Activated CD8-positive, alpha-beta T cell treated with anti-CD3 and anti-CD28 coated beads, Interleukin-2, amount 10 ng/mL, durations not matched to agents 7 days and 5 days (primary cell): Measurements from ENCODE around the gene CRIM1. TPM values are rescaled to one million over a fixed set of nuclear protein-coding genes. Genes with fewer than 3 reads are reported as not detected.

Experiments
- ATAC-seq: fragments of 150-1000 bp; cut with Tn5 transposase; one replicate; pipeline ENCODE4 v1.10.0; 2021; ENCODE audit warnings: moderate library complexity
- CTCF ChIA-PET: fragments of 350-600 bp; sonication (Branson Sonifier 250); formaldehyde crosslinking; loops from one replicate; lab custom pipeline; 2021; ENCODE audit warnings: antibody characterized with exemption; lab: Charles Lee
- POLR2A ChIA-PET: fragments of 350-600 bp; sonication (Branson Sonifier 250); formaldehyde crosslinking; loops from one replicate; lab custom pipeline; 2021; ENCODE audit warnings: antibody characterized with exemption; lab: Charles Lee
- DNase-seq: peaks from one replicate; pipeline ENCODE4 v3.0.0-alpha.2; 2020
- H3K27ac Mint-ChIP-seq: one replicate; pipeline ENCODE4 v1.8.0; 2021; ENCODE audit warnings: mild to moderate bottlenecking, mixed read lengths
- H3K27me3 Mint-ChIP-seq: one replicate; pipeline ENCODE4 v1.8.0; 2021; ENCODE audit warnings: low read depth, mixed read lengths
- H3K36me3 Mint-ChIP-seq: one replicate; pipeline ENCODE4 v1.8.0; 2021; ENCODE audit warnings: low read depth, mixed read lengths
- H3K4me1 Mint-ChIP-seq: one replicate; pipeline ENCODE4 v1.8.0; 2021; ENCODE audit warnings: low read depth, mixed read lengths
- H3K4me3 Mint-ChIP-seq: one replicate; pipeline ENCODE4 v1.8.0; 2021; ENCODE audit warnings: mild to moderate bottlenecking, mixed read lengths
- H3K9me3 Mint-ChIP-seq: one replicate; pipeline ENCODE4 v1.8.0; 2022; ENCODE audit warnings: mixed read lengths; ENCODE audit not compliant: insufficient read depth
- total RNA-seq, 2 experiments: library from RNA; stranded (reverse); gene quantifications; one replicate each; pipeline ENCODE4 v1.2.3, GENCODE V29; 2021

CRIM1 gene
- total RNA-seq, 2 experiments from 2014 or later, result 3.7 to 4.4 TPM

DNA sequence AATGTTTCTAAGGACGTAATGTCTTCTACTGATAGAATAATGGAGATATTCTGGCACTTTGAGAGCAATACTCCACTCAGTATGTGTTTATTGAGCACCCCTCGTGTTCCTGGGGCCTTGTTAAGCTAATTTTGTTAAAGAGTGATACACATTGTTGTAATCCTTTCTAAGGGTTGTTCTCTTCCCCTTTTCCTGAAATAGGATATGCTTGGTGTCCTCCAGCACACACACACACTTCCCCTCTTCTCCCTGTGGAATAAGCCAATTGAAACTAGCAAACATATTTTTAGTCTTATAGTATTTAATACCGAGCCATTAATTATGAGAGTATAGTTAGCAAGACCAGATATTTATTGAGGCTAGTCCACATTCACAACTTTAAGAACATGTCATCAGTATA lies 114.1 kb downstream of the CRIM1 start:
- Mint-ChIP-seq H3K4me3 (no peak overlapping the region), H3K27me3 (no peaks in the 10 kb centered on the region), H3K4me1 (peaks cover 3% of the 10 kb centered on the region), H3K9me3 (peaks cover 7% of the 10 kb centered on the region), H3K27ac (no peak overlapping the region), H3K36me3 (no peaks in the 10 kb centered on the region)
- ATAC-seq (no peak), DNase-seq (no peak)
- ChIA-PET POLR2A (no interaction called here), CTCF (interaction anchor here (0.8 kb wide), 1 partner anchor 14 kb away, joined by 3 read pairs; no protein-coding TSS in a partner anchor)

DNA sequence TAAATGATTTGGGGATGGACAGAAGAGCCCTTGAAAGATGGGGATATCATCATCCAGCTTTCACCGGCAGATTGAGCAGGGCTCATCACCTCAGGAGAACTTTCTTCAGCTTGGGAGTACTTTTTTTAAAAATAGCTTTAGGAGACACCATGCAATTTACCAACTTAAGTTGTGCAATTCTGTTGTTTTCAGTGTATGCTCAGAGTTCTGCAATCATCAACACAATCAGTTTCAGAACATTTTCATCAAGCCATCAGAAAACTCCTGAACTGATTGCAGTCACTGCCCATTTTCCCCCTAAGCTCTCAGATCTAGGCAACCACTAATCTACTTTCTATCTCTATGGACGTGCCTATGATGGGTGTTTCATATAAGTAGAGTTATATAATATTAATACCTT lies 117.7 kb downstream of the CRIM1 start:
- H3K27me3 Mint-ChIP-seq, result no peaks in the 10 kb centered on the region
- H3K36me3 Mint-ChIP-seq, result peaks cover 13% of the 10 kb centered on the region

DNA sequence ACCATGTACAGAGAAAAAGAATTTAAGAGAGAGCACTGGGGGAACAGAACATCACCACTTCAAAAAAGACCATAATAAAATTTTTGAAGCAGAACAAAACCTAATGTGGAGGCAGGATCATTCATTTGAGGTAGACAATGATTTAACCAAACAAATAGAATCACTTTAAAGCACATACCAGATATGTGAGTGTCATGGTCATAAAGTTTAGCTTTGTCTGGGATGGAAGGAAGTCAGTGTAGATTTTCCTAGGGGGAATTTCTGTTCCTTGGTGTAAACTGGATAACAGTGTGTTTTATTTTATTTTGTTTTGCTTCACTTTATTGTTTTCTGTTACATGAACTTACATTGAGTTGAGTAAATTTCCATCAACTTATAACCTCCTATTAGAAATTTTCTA lies 120.8 kb downstream of the CRIM1 start:
- Mint-ChIP-seq H3K36me3 (peaks cover 13% of the 10 kb centered on the region), H3K4me1 (peaks cover 3% of the 10 kb centered on the region), H3K27ac (no peak overlapping the region), H3K27me3 (no peaks in the 10 kb centered on the region), H3K4me3 (no peak overlapping the region), H3K9me3 (peaks cover 24% of the 10 kb centered on the region)
- no peak for DNase-seq
- ChIA-PET POLR2A (no interaction called here), CTCF (no interaction called here)
- ATAC-seq, result no peak

More for the DNA sequence above, 117.7 kb downstream of the CRIM1 start:
- no peak for ATAC-seq
- Mint-ChIP-seq H3K4me3 (no peak overlapping the region), H3K4me1 (peaks cover 3% of the 10 kb centered on the region), H3K27ac (no peak overlapping the region), H3K9me3 (peaks cover 24% of the 10 kb centered on the region)
- no peak for DNase-seq
- POLR2A ChIA-PET, result no interaction called here
- CTCF ChIA-PET, result no interaction called here

GRCh38 chr2:36477315-36477714 lies 121.7 kb downstream of the CRIM1 start:
- no peak overlapping the region for H3K27ac Mint-ChIP-seq
- ATAC-seq (no peak), DNase-seq (no peak)
- H3K27me3 Mint-ChIP-seq, result no peaks in the 10 kb centered on the region
- H3K4me3 Mint-ChIP-seq, result no peak overlapping the region
- H3K36me3 Mint-ChIP-seq, result peaks cover 13% of the 10 kb centered on the region
- CTCF ChIA-PET, result no interaction called here
- H3K4me1 Mint-ChIP-seq, result peaks cover 2% of the 10 kb centered on the region
- POLR2A ChIA-PET, result no interaction called here
- H3K9me3 Mint-ChIP-seq, result peaks cover 24% of the 10 kb centered on the region

DNA sequence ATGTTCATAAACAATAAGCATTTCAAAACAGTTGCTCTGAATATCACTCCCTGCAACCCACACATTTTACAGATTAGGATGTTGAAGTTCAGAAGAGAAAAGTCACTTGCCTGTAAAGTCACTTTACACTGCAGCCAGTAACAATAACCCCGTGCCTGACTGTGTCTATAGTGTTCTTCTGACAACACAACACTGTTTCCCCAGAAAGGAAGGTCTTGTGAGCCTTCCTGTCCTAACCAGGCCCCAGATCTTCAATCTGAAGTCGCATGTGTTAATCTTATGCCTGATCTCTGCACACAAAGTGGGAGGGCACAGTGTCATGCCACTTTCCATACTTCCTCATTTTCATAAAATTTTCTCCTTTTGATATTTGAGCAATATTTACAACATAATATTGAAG lies 122.2 kb downstream of the CRIM1 start:
- DNase-seq, result no peak
- ATAC-seq, result no peak
- Mint-ChIP-seq H3K36me3 (peaks cover 13% of the 10 kb centered on the region), H3K4me3 (no peak overlapping the region), H3K4me1 (no peaks in the 10 kb centered on the region), H3K27ac (no peak overlapping the region), H3K27me3 (no peaks in the 10 kb centered on the region), H3K9me3 (peaks cover 21% of the 10 kb centered on the region)
- ChIA-PET POLR2A (no interaction called here), CTCF (no interaction called here)

DNA sequence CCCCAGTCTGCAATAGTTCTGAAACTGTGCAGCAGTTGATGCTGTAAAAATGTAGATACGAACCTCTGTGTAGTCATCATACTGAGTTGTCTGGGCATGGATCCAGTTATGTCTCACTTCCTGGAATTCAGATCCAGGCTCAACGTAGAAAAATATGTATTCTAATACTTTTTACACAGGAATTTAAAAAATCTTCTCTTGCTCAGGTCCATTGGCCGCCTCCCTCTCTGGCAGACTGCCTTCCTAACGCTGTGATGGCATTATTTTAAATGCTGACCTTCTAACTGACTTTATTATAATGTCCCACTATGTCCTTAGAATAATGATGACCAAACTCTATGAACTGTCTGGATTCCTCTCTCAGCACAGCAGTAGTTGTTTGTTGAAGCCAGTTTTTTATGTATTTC lies 122.8 kb downstream of the CRIM1 start:
- H3K9me3 Mint-ChIP-seq, result peaks cover 16% of the 10 kb centered on the region
- ATAC-seq (no peak), DNase-seq (no peak)
- CTCF ChIA-PET, result no interaction called here
- peaks cover 13% of the 10 kb centered on the region for H3K36me3 Mint-ChIP-seq
- no peak overlapping the region for H3K27ac Mint-ChIP-seq
- no peaks in the 10 kb centered on the region for H3K27me3 Mint-ChIP-seq
- H3K4me1 Mint-ChIP-seq, result no peaks in the 10 kb centered on the region
- POLR2A ChIA-PET, result no interaction called here
- no peak overlapping the region for H3K4me3 Mint-ChIP-seq

- Mint-ChIP-seq H3K4me1 (no peaks in the 10 kb centered on the region), H3K4me3 (no peak overlapping the region), H3K27ac (no peak overlapping the region), H3K9me3 (peaks cover 16% of the 10 kb centered on the region), H3K27me3 (no peaks in the 10 kb centered on the region), H3K36me3 (peaks cover 13% of the 10 kb centered on the region)
- ATAC-seq, result no peak
- POLR2A ChIA-PET, result no interaction called here
- DNase-seq, result no peak
- CTCF ChIA-PET, result no interaction called here
Observed at GRCh38 chr2:36478999-36479398, 123.4 kb downstream of the CRIM1 start.

DNA sequence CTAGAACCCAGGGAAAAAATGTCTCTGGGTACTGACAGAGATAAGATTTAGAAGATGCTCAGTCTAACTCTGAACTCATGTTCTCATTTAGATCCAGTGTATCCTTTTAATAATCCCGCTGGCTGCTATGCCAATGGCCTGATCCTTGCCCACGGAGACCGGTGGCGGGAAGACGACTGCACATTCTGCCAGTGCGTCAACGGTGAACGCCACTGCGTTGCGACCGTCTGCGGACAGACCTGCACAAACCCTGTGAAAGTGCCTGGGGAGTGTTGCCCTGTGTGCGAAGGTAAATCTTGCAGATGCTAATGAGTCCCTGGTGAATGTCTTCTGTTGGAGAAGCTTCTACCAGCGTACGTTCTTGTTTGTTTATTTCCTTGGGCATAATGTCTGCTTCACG lies 123.8 kb downstream of the CRIM1 start:
- peaks cover 13% of the 10 kb centered on the region for H3K36me3 Mint-ChIP-seq
- ChIA-PET CTCF (no interaction called here), POLR2A (no interaction called here)
- ATAC-seq (no peak), DNase-seq (no peak)
- peaks cover 16% of the 10 kb centered on the region for H3K9me3 Mint-ChIP-seq
- no peak overlapping the region for H3K27ac Mint-ChIP-seq
- no peaks in the 10 kb centered on the region for H3K27me3 Mint-ChIP-seq
- no peak overlapping the region for H3K4me3 Mint-ChIP-seq
- H3K4me1 Mint-ChIP-seq, result no peaks in the 10 kb centered on the region

GRCh38 chr2:36480028-36480427 lies 124.5 kb downstream of the CRIM1 start:
- ChIA-PET CTCF (no interaction called here), POLR2A (no interaction called here)
- Mint-ChIP-seq H3K4me3 (no peak overlapping the region), H3K9me3 (peaks cover 13% of the 10 kb centered on the region), H3K27me3 (no peaks in the 10 kb centered on the region), H3K27ac (no peak overlapping the region), H3K4me1 (no peaks in the 10 kb centered on the region), H3K36me3 (peaks cover 11% of the 10 kb centered on the region)
- no peak for DNase-seq
- no peak for ATAC-seq

DNA sequence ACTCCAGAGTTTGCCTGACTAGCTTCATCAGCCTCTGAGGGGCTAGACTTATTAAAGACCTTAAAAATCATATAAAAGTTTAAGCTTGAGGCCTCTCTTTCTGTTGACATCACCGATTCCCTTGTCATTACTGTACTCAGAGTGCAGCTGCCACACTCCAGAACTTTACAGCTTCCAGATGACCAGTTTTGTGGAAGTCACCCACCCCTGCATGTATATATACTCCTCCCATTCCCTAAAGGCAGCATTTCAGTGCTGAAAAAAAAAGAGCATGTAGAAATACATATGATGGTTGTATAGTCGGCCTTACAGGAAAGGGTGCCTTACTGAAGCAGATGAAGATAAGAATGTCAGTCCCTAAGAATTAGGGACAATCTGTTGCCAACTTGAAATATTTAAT lies 125.1 kb downstream of the CRIM1 start:
- Mint-ChIP-seq H3K27ac (no peak overlapping the region), H3K27me3 (no peaks in the 10 kb centered on the region), H3K4me3 (no peak overlapping the region), H3K36me3 (peaks cover 8% of the 10 kb centered on the region), H3K9me3 (peaks cover 8% of the 10 kb centered on the region), H3K4me1 (no peaks in the 10 kb centered on the region)
- CTCF ChIA-PET, result no interaction called here
- ATAC-seq (no peak), DNase-seq (no peak)
- POLR2A ChIA-PET, result no interaction called here

GRCh38 chr2:36481709-36482108 lies 126.1 kb downstream of the CRIM1 start:
- no peak overlapping the region for H3K27ac Mint-ChIP-seq
- no peaks in the 10 kb centered on the region for H3K4me1 Mint-ChIP-seq
- no peaks in the 10 kb centered on the region for H3K9me3 Mint-ChIP-seq
- DNase-seq (no peak), ATAC-seq (no peak)
- H3K27me3 Mint-ChIP-seq, result no peaks in the 10 kb centered on the region
- CTCF ChIA-PET, result no interaction called here
- H3K36me3 Mint-ChIP-seq, result peaks cover 5% of the 10 kb centered on the region
- POLR2A ChIA-PET, result no interaction called here
- H3K4me3 Mint-ChIP-seq, result no peak overlapping the region

DNA sequence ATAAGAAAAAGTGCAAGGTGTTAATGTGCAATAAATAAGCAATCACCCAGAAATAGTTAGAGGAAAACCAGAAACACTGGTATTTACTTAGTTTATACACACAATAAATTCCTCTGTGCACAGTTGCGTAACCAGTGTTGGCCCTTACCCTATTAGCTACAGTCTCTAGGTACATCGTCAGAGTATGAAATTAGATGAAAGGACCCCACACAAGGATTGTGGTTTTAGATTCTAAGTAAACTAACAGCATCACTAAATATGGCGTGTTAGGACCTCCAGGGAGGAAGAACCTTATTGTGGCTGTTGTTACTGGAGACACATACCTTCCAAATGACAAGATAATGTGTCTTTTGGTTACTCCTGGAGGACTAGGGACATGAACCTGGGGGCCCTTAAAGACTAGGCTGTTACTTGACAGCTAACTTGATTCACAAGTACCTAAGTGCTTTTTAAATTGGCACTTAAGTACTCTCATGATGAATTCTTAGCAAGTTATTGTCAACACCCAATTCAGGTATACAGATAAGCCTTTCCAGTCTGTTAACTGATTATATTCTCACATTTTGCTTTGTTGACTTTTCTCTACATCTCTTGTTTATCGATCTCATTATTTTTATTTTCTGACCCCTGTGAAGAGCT lies 127.1 kb downstream of the CRIM1 start:
- no peaks in the 10 kb centered on the region for H3K4me1 Mint-ChIP-seq
- H3K27ac Mint-ChIP-seq, result no peak overlapping the region
- no peak for DNase-seq
- no peak overlapping the region for H3K4me3 Mint-ChIP-seq
- ChIA-PET POLR2A (no interaction called here), CTCF (no interaction called here)
- H3K9me3 Mint-ChIP-seq, result no peaks in the 10 kb centered on the region
- ATAC-seq, result no peak
- H3K27me3 Mint-ChIP-seq, result no peaks in the 10 kb centered on the region
- no peaks in the 10 kb centered on the region for H3K36me3 Mint-ChIP-seq

- no peaks in the 10 kb centered on the region for H3K4me1 Mint-ChIP-seq
- no peak overlapping the region for H3K27ac Mint-ChIP-seq
- ATAC-seq, result no peak
Observed at GRCh38 chr2:36483290-36483689, 127.7 kb downstream of the CRIM1 start.

More at GRCh38 chr2:36483290-36483689, 127.7 kb downstream of the CRIM1 start:
- Mint-ChIP-seq H3K36me3 (no peaks in the 10 kb centered on the region), H3K27me3 (no peaks in the 10 kb centered on the region), H3K4me3 (no peak overlapping the region), H3K9me3 (no peaks in the 10 kb centered on the region)
- ChIA-PET POLR2A (no interaction called here), CTCF (no interaction called here)
- DNase-seq, result no peak
